A549 (cell line): ENCODE measurements around the gene LARP4.

Experiments used
- CEBPB ChIP-seq, 2 experiments: fragments of >200 bp in 1 of 2; sonication (Bioruptor Twin) in 1 of 2; formaldehyde crosslinking in 1 of 2; IDR thresholded peaks; 2 replicates each; pipeline ENCODE4 v1.6.1; 2012 to 2016
- USF2 ChIP-seq: fragments of 450-650 bp; IDR thresholded peaks from 2 replicates; pipeline ENCODE4 v1.6.1; 2014; ENCODE audit warnings: antibody characterized with exemption

GRCh38 chr12:50477241-50477832 lies 76.7 kb downstream of the LARP4 start:
- no peak for TF ChIP-seq USF2
- no peak for TF ChIP-seq CEBPB (IDR thresholded peaks at IDR 0.05)
